HG03469 (cell line): ENCODE measurements around the gene ALG8.
"Not testable (repeated sequence)": the region's sequence is repeated elsewhere in the genome, so short reads cannot be mapped to it uniquely, and the experiment has no call there.

Experiments
- ATAC-seq: cut with Tn5 transposase; IDR thresholded peaks from one replicate; pipeline ENCODE4 v1.9.1; 2021; ENCODE audit warnings: mild to moderate bottlenecking, moderate library complexity, moderate number of reproducible peaks; ENCODE audit not compliant: unreplicated experiment

Gene ALG8

GRCh38 chr11:78072455-78072854, 67.0 kb downstream of the ALG8 start:
- ATAC-seq = no peak

GRCh38 chr11:78071717-78072116, 67.7 kb downstream of the ALG8 start:
- no peak for ATAC-seq

DNA sequence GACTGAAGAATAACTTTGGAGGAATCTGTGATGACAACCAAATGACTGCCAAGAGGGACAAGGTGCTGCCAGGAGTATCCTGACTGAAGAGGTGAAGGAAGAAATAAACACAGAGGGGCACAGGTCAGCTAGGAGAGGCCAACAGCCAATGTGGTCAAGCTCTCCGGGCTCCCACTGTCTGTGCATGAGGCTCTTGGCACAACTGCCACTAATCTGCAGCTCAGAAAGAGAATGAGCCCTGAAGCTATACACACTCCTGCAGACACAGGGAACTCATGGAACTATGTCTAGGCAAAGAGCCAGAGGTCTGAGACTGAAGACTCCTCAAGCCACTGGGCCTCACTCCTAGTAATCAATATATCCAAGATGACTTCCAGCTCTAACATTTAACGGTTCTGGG, 68.8 kb downstream of the ALG8 start:
- no peak for ATAC-seq

DNA sequence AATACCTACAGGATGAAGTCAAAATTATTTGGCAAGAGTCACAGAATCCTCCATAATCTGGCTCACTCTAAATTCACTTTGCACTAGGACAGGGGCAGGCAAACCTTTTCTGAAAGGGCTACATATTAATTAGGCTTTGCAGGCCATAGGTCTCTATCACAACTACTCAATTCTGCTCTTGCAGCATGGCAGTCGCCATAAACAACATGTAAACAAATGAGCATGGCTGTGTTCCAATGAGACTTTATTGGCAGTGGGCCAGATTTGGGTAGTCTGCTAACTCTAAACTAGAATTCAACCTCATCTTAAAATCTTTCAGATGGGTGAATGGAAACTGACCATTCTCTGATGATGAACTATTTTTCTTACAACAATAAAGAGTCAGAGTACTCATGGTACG, 70.0 kb downstream of the ALG8 start:
- ATAC-seq = no peak

DNA sequence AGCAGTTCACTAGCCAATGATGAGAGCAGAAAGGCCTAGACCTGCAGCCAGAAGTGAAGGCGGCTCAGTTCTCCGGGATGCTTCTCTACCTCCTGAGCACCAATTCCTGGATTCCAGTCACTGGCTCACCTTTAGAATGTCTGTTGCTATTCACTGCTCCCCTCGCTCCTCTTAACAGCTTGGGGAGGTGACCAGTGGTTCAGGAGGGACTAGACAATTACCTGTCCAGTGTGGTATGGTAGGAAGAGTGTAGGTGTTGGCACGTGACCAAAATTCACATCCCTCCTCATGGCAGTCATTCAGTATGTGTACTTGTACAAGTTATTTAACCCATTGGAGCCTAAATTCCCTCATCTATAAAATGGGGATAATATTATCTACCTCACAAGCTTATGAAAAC, 71.7 kb downstream of the ALG8 start:
- ATAC-seq = no peak

DNA sequence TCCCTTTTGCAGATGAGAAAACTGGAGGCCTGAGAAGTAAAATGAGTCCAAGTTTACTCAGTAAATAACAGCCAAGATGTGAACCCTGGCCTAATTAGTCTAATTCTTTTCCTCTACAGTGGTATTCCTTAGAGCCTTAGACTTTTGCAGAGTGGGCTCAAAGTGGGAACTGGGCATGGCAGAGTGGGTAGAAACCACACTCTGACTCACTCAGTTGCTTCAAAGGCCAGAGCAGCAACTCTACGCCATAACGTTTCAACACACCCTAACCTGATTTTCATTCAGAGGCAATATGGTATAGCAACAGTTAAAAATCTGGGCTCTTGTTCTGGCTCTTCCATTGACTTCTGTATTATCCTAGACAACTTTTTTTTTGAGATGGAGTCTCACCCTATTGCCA, 73.0 kb downstream of the ALG8 start:
- ATAC-seq = no peak

- ATAC-seq = no peak
Measured at GRCh38 chr11:78065203-78065602, 74.2 kb downstream of the ALG8 start.

DNA sequence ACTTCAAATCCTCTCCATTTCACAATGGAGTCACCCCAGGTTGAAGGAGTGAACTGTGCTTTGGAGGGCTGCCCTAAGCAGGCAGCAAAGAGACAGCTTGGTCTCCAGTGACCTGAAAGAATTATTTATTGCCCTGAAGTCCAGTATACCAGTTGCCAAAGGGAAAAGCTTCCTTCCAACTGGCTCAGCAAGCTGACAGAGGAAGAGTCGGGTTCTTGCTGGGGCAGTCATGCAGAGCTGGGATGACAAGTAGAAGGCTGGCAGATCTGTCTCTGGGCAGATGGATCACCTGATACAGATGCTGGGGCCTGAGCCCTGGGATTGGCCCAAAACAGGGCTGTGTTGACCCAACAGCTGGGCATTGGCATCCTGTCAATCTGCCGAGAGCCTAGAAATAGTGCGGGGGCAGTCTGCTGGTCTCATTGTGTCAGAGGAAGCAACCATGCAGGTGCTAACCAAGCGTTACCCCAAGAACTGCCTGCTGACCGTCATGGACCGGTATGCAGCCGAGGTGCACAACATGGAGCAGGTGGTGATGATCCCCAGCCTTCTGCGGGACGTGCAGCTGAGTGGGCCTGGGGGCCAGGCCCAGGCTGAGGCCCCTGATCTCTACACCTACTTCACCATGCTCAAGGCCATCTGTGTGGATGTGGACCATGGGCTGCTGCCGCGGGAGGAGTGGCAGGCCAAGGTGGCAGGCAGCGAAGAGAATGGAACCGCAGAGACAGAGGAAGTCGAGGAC, 75.8 kb downstream of the ALG8 start, which contains the start of gene THRSP:
THRSP (plus strand) TSS at position 422 of the 742 bp plus-strand sequence; CDS start at position 443, 21 bp downstream.
- ATAC-seq = no peak

DNA sequence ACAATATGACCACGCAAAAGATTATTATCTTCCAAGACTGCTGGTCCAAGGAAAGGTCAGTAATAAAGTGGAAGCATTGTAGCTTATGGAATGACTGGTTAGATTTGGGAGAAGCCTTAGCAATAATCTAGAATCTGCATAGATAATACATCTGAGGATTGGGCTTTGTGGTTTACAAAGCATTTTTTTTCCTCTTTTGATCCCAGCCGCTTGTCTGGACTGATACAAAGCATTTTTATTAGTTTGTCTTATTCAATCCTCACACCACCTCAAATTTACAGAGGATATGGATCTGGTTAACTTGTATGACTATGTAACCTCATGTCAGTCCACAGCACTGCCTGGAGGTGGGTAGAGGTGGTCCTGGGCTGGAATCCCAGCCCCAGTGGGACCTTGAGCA, 76.8 kb downstream of the ALG8 start:
- no peak for ATAC-seq

DNA sequence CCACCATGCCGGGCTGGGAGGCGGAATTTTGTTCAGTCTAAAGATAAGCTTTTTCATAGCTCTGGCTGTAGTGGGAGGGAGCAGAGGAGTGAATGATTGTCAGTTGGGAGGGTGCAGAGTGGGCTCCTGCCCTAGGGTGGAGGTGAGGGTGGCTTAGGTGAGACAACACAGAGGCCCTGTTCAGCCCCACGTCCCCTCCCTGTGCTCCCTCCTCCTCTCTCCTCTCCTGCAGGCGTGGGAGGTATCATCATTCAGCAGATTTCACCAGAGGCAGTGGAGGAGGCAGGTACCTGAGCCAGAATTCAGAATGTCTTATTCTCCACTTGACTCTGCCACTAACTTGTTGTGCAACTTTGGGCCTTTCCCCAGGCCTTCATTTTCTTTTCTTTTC, 77.5 kb downstream of the ALG8 start:
- ATAC-seq = no peak

GRCh38 chr11:78061088-78061920, 78.1 kb downstream of the ALG8 start:
- ATAC-seq = no peak

DNA sequence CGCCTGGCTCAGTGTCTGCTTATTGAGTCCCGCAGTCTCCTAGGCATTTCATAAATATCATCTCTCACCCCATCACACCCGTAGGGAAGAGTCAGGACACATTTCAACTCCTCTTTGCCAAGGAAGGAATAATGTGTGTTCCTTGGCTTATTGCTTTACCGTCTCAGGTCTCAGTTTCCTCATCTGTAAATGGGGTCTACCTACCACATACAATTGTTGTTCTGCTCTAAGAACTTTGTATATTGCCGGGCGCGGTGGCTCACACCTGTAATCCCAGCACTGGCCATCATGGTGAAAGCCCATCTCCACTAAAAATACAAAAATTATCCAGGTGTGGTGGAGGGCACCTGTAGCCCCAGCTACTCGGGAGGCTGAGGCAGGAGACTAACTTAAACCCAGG, 78.9 kb downstream of the ALG8 start:
- no peak for ATAC-seq

DNA sequence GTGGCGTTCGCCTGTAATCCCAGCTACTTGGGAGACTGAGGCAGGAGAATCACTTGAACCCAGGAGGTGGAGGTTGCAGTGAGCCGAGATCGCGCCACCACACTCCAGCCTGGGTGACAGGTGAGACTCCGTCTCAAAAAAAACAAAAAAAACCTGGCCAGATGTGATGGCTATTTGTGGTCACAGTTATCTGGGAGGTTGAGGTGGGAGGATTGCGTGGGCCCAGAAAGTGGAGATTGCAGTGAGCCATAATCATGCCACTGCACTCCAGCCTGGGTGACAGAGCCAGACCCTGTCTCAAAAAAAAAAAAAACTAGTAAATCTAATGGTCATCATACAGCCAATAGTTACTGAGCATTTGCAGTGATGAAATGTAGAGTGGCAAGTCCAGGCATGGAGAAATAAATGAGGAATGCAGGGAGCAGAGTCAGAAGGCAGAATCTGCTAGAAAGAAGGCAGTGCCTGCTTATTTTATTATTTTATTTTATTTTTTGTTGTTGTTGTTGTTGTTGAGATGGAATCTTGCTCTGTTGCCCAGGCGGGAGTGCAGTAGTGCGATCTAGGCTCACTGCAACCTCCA, 79.6 kb downstream of the ALG8 start:
- ATAC-seq = not testable (repeated sequence)

- no peak for ATAC-seq
Measured at GRCh38 chr11:78057462-78058055, 81.9 kb downstream of the ALG8 start.

GRCh38 chr11:78056093-78056492, 83.3 kb downstream of the ALG8 start:
- no peak for ATAC-seq

DNA sequence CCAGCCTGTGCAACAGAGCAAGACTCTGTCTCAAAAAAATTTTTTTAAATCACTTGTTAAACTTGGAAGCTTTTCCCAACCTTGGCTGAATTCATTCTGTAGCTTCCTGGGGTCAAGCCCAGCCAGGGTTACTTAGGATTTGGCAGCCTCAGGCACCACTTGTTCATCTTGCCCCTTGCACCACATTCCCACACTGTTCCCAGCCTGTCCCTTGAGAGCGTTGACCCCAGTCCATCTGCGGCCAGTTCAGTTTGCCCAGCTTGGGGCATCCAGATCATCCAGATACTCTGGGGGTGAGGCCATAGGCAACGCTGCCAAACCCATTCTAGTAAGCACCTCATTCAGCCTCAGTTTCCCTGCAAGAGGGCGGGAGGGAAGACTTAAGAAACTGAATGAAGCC, 84.5 kb downstream of the ALG8 start:
- ATAC-seq = no peak

GRCh38 chr11:78050964-78051831, 88.2 kb downstream of the ALG8 start:
- ATAC-seq = no peak
